ENCODE results near the gene WIPI1. TPM values are rescaled to one million over a fixed set of nuclear protein-coding genes. Genes with fewer than 3 reads are reported as not detected.

Gene WIPI1
- total and polyA plus RNA-seq, 9 of the 15 experiments (the other 6 are each of a cell fraction or from before 2014, with no cell fraction given): 3.7 to 23.5 (median 11.8) TPM

- TF ChIP-seq ZSCAN32 (CRISPR knock-in tag; IDR thresholded peaks at IDR 0.05): no peak
- TF ChIP-seq DPF2 (IDR thresholded peaks at IDR 0.05): peak; percentile 40; the same call in 1 of the 2 replicates
- 0 out of 2 replicates have a peak, but pooled peaks have one; percentile 6 for TF ChIP-seq CBFA2T2 (conservative IDR thresholded peaks at IDR 0.05)
- TF ChIP-seq ZNF175 (CRISPR knock-in tag; IDR thresholded peaks at IDR 0.05; ENCODE audit: low read depth): 0 out of 2 replicates have a peak, but pooled peaks have one; percentile 53
- peak; percentile 67 for TF ChIP-seq CHD2 (IDR thresholded peaks at IDR 0.05; ENCODE audit: low read depth, low read length)
- peak; percentile 38; the same call in 1 of the 2 replicates for TF ChIP-seq SOX6 (IDR thresholded peaks at IDR 0.05)
- TF ChIP-seq TRIM28 (IDR thresholded peaks at IDR 0.05): 0 out of 2 replicates have a peak, but pooled peaks have one; percentile 52
- TF ChIP-seq ZNF41 (CRISPR knock-in tag; conservative IDR thresholded peaks at IDR 0.05): no peak
- peak; percentile 36 for TF ChIP-seq SMAD1 (IDR thresholded peaks at IDR 0.05; ENCODE audit: low read depth, low read length, partially characterized antibody)
- peak; percentile 92 for TF ChIP-seq CXXC5 (CRISPR knock-in tag; IDR thresholded peaks at IDR 0.05)
- no peak for TF ChIP-seq PREB (CRISPR knock-in tag; IDR thresholded peaks at IDR 0.05)
- TF ChIP-seq IRF2 (CRISPR knock-in tag; IDR thresholded peaks at IDR 0.05): no peak
- TF ChIP-seq HINFP (tag; conservative IDR thresholded peaks at IDR 0.05; ENCODE audit: low read depth): no peak
- peak; percentile 79 for TF ChIP-seq ATF7 (IDR thresholded peaks at IDR 0.05)
- TF ChIP-seq TEAD1 (CRISPR knock-in tag; IDR thresholded peaks at IDR 0.05): peak; percentile 68 to 94; a peak in 3 of 4 replicates
- no peak for TF ChIP-seq ZNF77 (CRISPR knock-in tag; IDR thresholded peaks at IDR 0.05)
- peak; percentile 92 for TF ChIP-seq VEZF1 (CRISPR knock-in tag; IDR thresholded peaks at IDR 0.05)
- TF ChIP-seq FOXO4 (CRISPR knock-in tag; IDR thresholded peaks at IDR 0.05): no peak
- TF ChIP-seq ARID2 (IDR thresholded peaks at IDR 0.05): no peak
- TF ChIP-seq ID3 (CRISPR knock-in tag; IDR thresholded peaks at IDR 0.05): no peak
- TF ChIP-seq ID3 (tag; IDR thresholded peaks at IDR 0.05): no peak
- TF ChIP-seq ZNF395 (CRISPR knock-in tag; IDR thresholded peaks at IDR 0.05): peak; percentile 65; the same call in 1 of the 2 replicates
These were observed 403 bp upstream of the WIPI1 start (continued) for GRCh38 chr17:68457539-68458259.

All from K562 (cell line).